ENCODE results near the gene RYR1.

DNA sequence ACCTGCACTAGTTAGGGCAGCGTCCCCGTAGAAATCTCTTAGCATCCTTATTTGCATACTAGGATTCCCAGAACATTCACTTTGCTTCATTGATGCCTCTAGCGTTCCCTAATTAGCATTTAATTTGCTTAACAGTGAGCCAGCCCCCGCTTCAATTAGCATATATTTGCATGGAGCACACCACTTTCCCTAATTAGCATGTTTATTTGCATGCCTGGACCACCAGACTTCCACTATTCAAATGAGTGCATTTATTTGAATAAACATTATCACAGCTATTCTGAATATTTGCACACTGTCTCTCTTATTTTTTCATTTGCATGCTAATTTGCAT lies 69.6 kb downstream of the RYR1 start:
- TF ChIP-seq, protein P1, sequence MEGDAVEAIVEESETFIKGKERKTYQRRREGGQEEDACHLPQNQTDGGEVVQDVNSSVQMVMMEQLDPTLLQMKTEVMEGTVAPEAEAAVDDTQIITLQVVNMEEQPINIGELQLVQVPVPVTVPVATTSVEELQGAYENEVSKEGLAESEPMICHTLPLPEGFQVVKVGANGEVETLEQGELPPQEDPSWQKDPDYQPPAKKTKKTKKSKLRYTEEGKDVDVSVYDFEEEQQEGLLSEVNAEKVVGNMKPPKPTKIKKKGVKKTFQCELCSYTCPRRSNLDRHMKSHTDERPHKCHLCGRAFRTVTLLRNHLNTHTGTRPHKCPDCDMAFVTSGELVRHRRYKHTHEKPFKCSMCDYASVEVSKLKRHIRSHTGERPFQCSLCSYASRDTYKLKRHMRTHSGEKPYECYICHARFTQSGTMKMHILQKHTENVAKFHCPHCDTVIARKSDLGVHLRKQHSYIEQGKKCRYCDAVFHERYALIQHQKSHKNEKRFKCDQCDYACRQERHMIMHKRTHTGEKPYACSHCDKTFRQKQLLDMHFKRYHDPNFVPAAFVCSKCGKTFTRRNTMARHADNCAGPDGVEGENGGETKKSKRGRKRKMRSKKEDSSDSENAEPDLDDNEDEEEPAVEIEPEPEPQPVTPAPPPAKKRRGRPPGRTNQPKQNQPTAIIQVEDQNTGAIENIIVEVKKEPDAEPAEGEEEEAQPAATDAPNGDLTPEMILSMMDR (IDR thresholded peaks at IDR 0.05; ENCODE audit: low read depth, low read length): no peak
- no peak for TF ChIP-seq POLR2A (IDR thresholded peaks at IDR 0.05; ENCODE audit: extremely low read depth, insufficient read length)
